ENCODE measurements around the gene CPNE4. TPM values are rescaled to one million over a fixed set of nuclear protein-coding genes. Genes with fewer than 3 reads are reported as not detected.

The CPNE4 gene
- total RNA-seq, 1 experiment from 2014 or later = 5.7 TPM

- no peaks in the 10 kb centered on the region for H3K36me3 ChIP-seq (ENCODE audit: insufficient read depth, low read length, poor library complexity, severe bottlenecking)
- TF ChIP-seq EZH2 (IDR thresholded peaks at IDR 0.05; ENCODE audit: borderline replicate concordance, low read depth, low read length, poor library complexity, severe bottlenecking) = no peak
- no peak for TF ChIP-seq CTCF (conservative IDR thresholded peaks at IDR 0.05; ENCODE audit: low read depth, low read length)
- no peak overlapping the region for H3K27ac ChIP-seq (ENCODE audit: low read depth, low read length, poor library complexity, severe bottlenecking)
- intact Hi-C loops (cut with micrococcal nuclease; ENCODE audit: unreplicated experiment) = no loop called here
- no peaks in the 10 kb centered on the region for H3K4me1 ChIP-seq (ENCODE audit: insufficient read depth, low read length, poor library complexity, severe bottlenecking)
- DNase-seq (ENCODE audit: low spot score) = no peak
- H3K9me3 ChIP-seq (ENCODE audit: low read depth, low read length, poor library complexity, severe bottlenecking) = no peaks in the 10 kb centered on the region
- CTCF ChIA-PET = no interaction called here
- no TSS peak for BruUV-seq (replicated peaks)
- H3K4me3 ChIP-seq (ENCODE audit: low read depth, low read length, poor library complexity, severe bottlenecking) = no peak overlapping the region
- no peaks in the 10 kb centered on the region for H3K27me3 ChIP-seq (replicated peaks; ENCODE audit: insufficient read depth, low read depth, low read length, poor library complexity)
- POLR2A ChIA-PET (ENCODE audit: low non-redundant PET) = no interaction called here
These were observed 389.2 kb downstream of the CPNE4 start for GRCh38 chr3:131645638-131646037.

- no peak overlapping the region for H3K4me3 ChIP-seq (ENCODE audit: low read depth, low read length, poor library complexity, severe bottlenecking)
- no peak overlapping the region for H3K27ac ChIP-seq (ENCODE audit: low read depth, low read length, poor library complexity, severe bottlenecking)
- intact Hi-C loops (cut with micrococcal nuclease; ENCODE audit: unreplicated experiment) = no loop called here
- H3K36me3 ChIP-seq (ENCODE audit: insufficient read depth, low read length, poor library complexity, severe bottlenecking) = no peaks in the 10 kb centered on the region
- CTCF ChIA-PET = no interaction called here
- POLR2A ChIA-PET (ENCODE audit: low non-redundant PET) = no interaction called here
- H3K4me1 ChIP-seq (ENCODE audit: insufficient read depth, low read length, poor library complexity, severe bottlenecking) = no peaks in the 10 kb centered on the region
- no peak for TF ChIP-seq CTCF (conservative IDR thresholded peaks at IDR 0.05; ENCODE audit: low read depth, low read length)
- no peak for TF ChIP-seq EZH2 (IDR thresholded peaks at IDR 0.05; ENCODE audit: borderline replicate concordance, low read depth, low read length, poor library complexity, severe bottlenecking)
- peaks cover 4% of the 10 kb centered on the region for H3K27me3 ChIP-seq (replicated peaks; ENCODE audit: insufficient read depth, low read depth, low read length, poor library complexity)
- no peaks in the 10 kb centered on the region for H3K9me3 ChIP-seq (ENCODE audit: low read depth, low read length, poor library complexity, severe bottlenecking)
- DNase-seq (ENCODE audit: low spot score) = no peak
- BruUV-seq (replicated peaks) = no TSS peak
These were observed 398.5 kb downstream of the CPNE4 start for GRCh38 chr3:131636266-131636775.

- intact Hi-C loops (cut with micrococcal nuclease; ENCODE audit: unreplicated experiment) = no loop called here
- no peak for DNase-seq (ENCODE audit: low spot score)
- Histone ChIP-seq H3K4me1 (ENCODE audit: insufficient read depth, low read length, poor library complexity, severe bottlenecking) (no peaks in the 10 kb centered on the region), H3K9me3 (ENCODE audit: low read depth, low read length, poor library complexity, severe bottlenecking) (no peaks in the 10 kb centered on the region), H3K4me3 (ENCODE audit: low read depth, low read length, poor library complexity, severe bottlenecking) (no peak overlapping the region), H3K27ac (ENCODE audit: low read depth, low read length, poor library complexity, severe bottlenecking) (no peak overlapping the region), H3K27me3 (replicated peaks; ENCODE audit: insufficient read depth, low read depth, low read length, poor library complexity) (peaks cover 4% of the 10 kb centered on the region), H3K36me3 (ENCODE audit: insufficient read depth, low read length, poor library complexity, severe bottlenecking) (no peaks in the 10 kb centered on the region)
- TF ChIP-seq CTCF (conservative IDR thresholded peaks at IDR 0.05; ENCODE audit: low read depth, low read length) = no peak
- TF ChIP-seq EZH2 (IDR thresholded peaks at IDR 0.05; ENCODE audit: borderline replicate concordance, low read depth, low read length, poor library complexity, severe bottlenecking) = no peak
- ChIA-PET CTCF (no interaction called here), POLR2A (ENCODE audit: low non-redundant PET) (no interaction called here)
- BruUV-seq (replicated peaks) = no TSS peak
These were observed 404.0 kb downstream of the CPNE4 start for GRCh38 chr3:131630807-131631206.

All from A673 (cell line).